ENCODE data around the gene SNED1.

Gene SNED1

GRCh38 chr2:240992572-240993291 lies 5.7 kb upstream of the SNED1 start:
- no peak for DNase-seq (ENCODE audit: low spot score)

GRCh38 chr2:240993446-240994170 lies 4.8 kb upstream of the SNED1 start:
- no peak for DNase-seq (ENCODE audit: low spot score)

GRCh38 chr2:240994171-240994896 lies 4.1 kb upstream of the SNED1 start:
- DNase-seq (ENCODE audit: low spot score) = no peak

GRCh38 chr2:240995041-240996021 lies 3.1 kb upstream of the SNED1 start:
- no peak for DNase-seq (ENCODE audit: low spot score)

GRCh38 chr2:240996161-240996833 lies 2.1 kb upstream of the SNED1 start:
- no peak for DNase-seq (ENCODE audit: low spot score)

- no peak for DNase-seq (ENCODE audit: low spot score)
Measured at GRCh38 chr2:240996834-240997140, 1.6 kb upstream of the SNED1 start.

GRCh38 chr2:240997141-240997855 lies 1.1 kb upstream of the SNED1 start:
- no peak for DNase-seq (ENCODE audit: low spot score)

GRCh38 chr2:240998706-240998994 lies 232 bp downstream of the SNED1 start:
- DNase-seq (ENCODE audit: low spot score) = no peak

GRCh38 chr2:240998995-240999791 lies 775 bp downstream of the SNED1 start:
- DNase-seq (ENCODE audit: low spot score) = peak; percentile 64

- no peak for DNase-seq (ENCODE audit: low spot score)
Measured at GRCh38 chr2:240999873-241000541, 1.6 kb downstream of the SNED1 start.

GRCh38 chr2:241000831-241001321 lies 2.5 kb downstream of the SNED1 start:
- no peak for DNase-seq (ENCODE audit: low spot score)

- DNase-seq (ENCODE audit: low spot score) = no peak
Measured at GRCh38 chr2:241001413-241002274, 3.2 kb downstream of the SNED1 start.

- no peak for DNase-seq (ENCODE audit: low spot score)
Measured at GRCh38 chr2:241002275-241003046, 4.0 kb downstream of the SNED1 start.

GRCh38 chr2:241003047-241003360 lies 4.6 kb downstream of the SNED1 start:
- no peak for DNase-seq (ENCODE audit: low spot score)

GRCh38 chr2:241003369-241003768 lies 5.0 kb downstream of the SNED1 start:
- no peak for DNase-seq (ENCODE audit: low spot score)

GRCh38 chr2:241003830-241004564 lies 5.6 kb downstream of the SNED1 start:
- no peak for DNase-seq (ENCODE audit: low spot score)

- no peak for DNase-seq (ENCODE audit: low spot score)
Measured at GRCh38 chr2:241005569-241005968, 7.2 kb downstream of the SNED1 start.
